H1 (cell line): ENCODE results near the gene ESYT1. TPM values are rescaled to one million over a fixed set of nuclear protein-coding genes. Genes with fewer than 3 reads are reported as not detected.

Source experiments
- BRCA1 ChIP-seq: IDR thresholded peaks from 2 replicates; pipeline ENCODE4 v1.6.1; 2012; ENCODE audit warnings: low read depth, low read length, improper control_type of control experiment
- CBX5 ChIP-seq: fragments of 300-800, 300-1000 bp; sonication (generic); IDR thresholded peaks from 2 replicates; pipeline ENCODE4 v1.7.1; 2016; ENCODE audit warnings: antibody characterized with exemption, low read length, low read depth
- CHD2 ChIP-seq: IDR thresholded peaks from 2 replicates; pipeline ENCODE4 v1.6.1; 2012; ENCODE audit warnings: low read length, improper control_type of control experiment
- CTBP2 ChIP-seq: IDR thresholded peaks from 2 replicates; pipeline ENCODE4 v1.7.0; 2011; ENCODE audit warnings: borderline replicate concordance, mild to moderate bottlenecking, moderate library complexity, mixed read lengths, low read length; ENCODE audit not compliant: insufficient read depth, insufficient read length
- EZH2 ChIP-seq: fragments of 200-600 bp; sonication (generic); IDR thresholded peaks from 2 replicates; pipeline ENCODE4 v1.7.1; 2012; ENCODE audit warnings: low read depth, mild to moderate bottlenecking, moderate library complexity, low read length, inconsistent platforms; ENCODE audit not compliant: severe bottlenecking
- FOSL1 ChIP-seq: IDR thresholded peaks from 2 replicates; pipeline ENCODE4 v1.6.1; 2011; ENCODE audit warnings: mild to moderate bottlenecking, low read depth, low read length, moderate library complexity; ENCODE audit not compliant: insufficient read depth
- HDAC2 ChIP-seq, 2 experiments: fragments of 300-600 bp in 1 of 2; sonication (generic) in 1 of 2; IDR thresholded peaks; 2 replicates each; pipeline ENCODE4 v1.6.1; 2011 to 2012; ENCODE audit warnings: low read depth in 2 of 2, low read length in 2 of 2, mild to moderate bottlenecking in 2 of 2, moderate library complexity in 2 of 2, borderline replicate concordance in 1 of 2, inconsistent platforms in 1 of 2
- JUN ChIP-seq: IDR thresholded peaks from 2 replicates; pipeline ENCODE4 v1.6.1; 2011; ENCODE audit warnings: low read depth, mild to moderate bottlenecking, improper control_type of control experiment, low read length
- JUND ChIP-seq: IDR thresholded peaks from 2 replicates; pipeline ENCODE4 v1.6.1; 2011; ENCODE audit warnings: mild to moderate bottlenecking, improper control_type of control experiment, low read length
- KDM4A ChIP-seq: IDR thresholded peaks from one replicate; pipeline ENCODE4 v1.7.1; 2012; ENCODE audit warnings: low read depth, mild to moderate bottlenecking, moderate library complexity, low read length, inconsistent platforms; ENCODE audit not compliant: severe bottlenecking
- MAX ChIP-seq: IDR thresholded peaks from 2 replicates; pipeline ENCODE4 v1.6.1; 2012; ENCODE audit warnings: inconsistent platforms
- PHF8 ChIP-seq: fragments of 200-600 bp; sonication (generic); conservative IDR thresholded peaks from 2 replicates; pipeline ENCODE4 v1.7.1; 2012; ENCODE audit warnings: low read depth, mild to moderate bottlenecking, inconsistent platforms, low read length, moderate library complexity
- POLR2A ChIP-seq, 2 experiments: IDR thresholded peaks; 1 replicate in 1 of 2; 2 replicates in 1 of 2; pipeline ENCODE4 v1.6.1; 2011; ENCODE audit warnings: low read depth in 2 of 2, low read length in 2 of 2, mild to moderate bottlenecking in 2 of 2; ENCODE audit errors: control extremely low read depth in 1 of 2
- POU5F1 ChIP-seq: IDR thresholded peaks from 2 replicates; pipeline ENCODE4 v1.6.1; 2011; ENCODE audit warnings: low read depth, mild to moderate bottlenecking, low read length, moderate library complexity
- RBBP5 ChIP-seq: IDR thresholded peaks from 2 replicates; pipeline ENCODE4 v1.7.1; 2012; ENCODE audit warnings: low read depth, mild to moderate bottlenecking, inconsistent platforms, low read length, moderate library complexity, borderline replicate concordance
- RXRA ChIP-seq: IDR thresholded peaks from 2 replicates; pipeline ENCODE4 v1.6.1; 2011; ENCODE audit warnings: low read depth, mild to moderate bottlenecking, low read length, moderate library complexity; ENCODE audit not compliant: insufficient read depth
- SAP30 ChIP-seq: fragments of 300-600 bp; sonication (generic); IDR thresholded peaks from 2 replicates; pipeline ENCODE4 v1.7.1; 2012; ENCODE audit warnings: low read length, moderate library complexity, mild to moderate bottlenecking, inconsistent platforms; ENCODE audit not compliant: insufficient read depth, insufficient replicate concordance
- SIN3A ChIP-seq, 2 experiments: IDR thresholded peaks in 1 of 2; conservative IDR thresholded peaks in 1 of 2; 2 replicates each; pipeline ENCODE4 v1.6.1; 2011 to 2012; ENCODE audit warnings: low read length in 2 of 2, improper control_type of control experiment in 1 of 2, low read depth in 1 of 2, mild to moderate bottlenecking in 1 of 2
- SP4 ChIP-seq: IDR thresholded peaks from 2 replicates; pipeline ENCODE4 v1.6.1; 2012; ENCODE audit warnings: low read length, inconsistent platforms
- TBP ChIP-seq: IDR thresholded peaks from 2 replicates; pipeline ENCODE4 v1.6.1; 2011; ENCODE audit warnings: low read depth, low read length, improper control_type of control experiment
- USF2 ChIP-seq: IDR thresholded peaks from 2 replicates; pipeline ENCODE4 v1.6.1; 2011; ENCODE audit warnings: low read length, improper control_type of control experiment
- polyA plus RNA-seq, 7 experiments: library from polyadenylated mRNA; depleted of rRNA in 3 of 7; stranded (reverse) in 5 of 7; unstranded in 2 of 7; fragments of >200 nt in 5 of 7; fragments of 200-250 nt in 2 of 7; gene quantifications; 1 replicate in 5 of 7; 2 replicates in 1 of 7; 4 replicates in 1 of 7; pipeline versions ENCODE4 v1.2.1 to v1.2.3, GENCODE V29; 2011 to 2013; ENCODE audit warnings: missing spikeins in 2 of 7, mixed read lengths in 2 of 7
- total RNA-seq: library from RNA; stranded (reverse); fragmentation: NEBNext Ultra II Directional; extraction: Animal tissue kit (Norgen Biotek cat#: 25700); gene quantifications from 2 replicates; pipeline ENCODE4 v1.2.1, GENCODE V29; 2021

The ESYT1 gene
- total and polyA plus RNA-seq, 2 of the 8 experiments (the other 6 are each of a cell fraction or from before 2014, with no cell fraction given) = 86.9 to 165 TPM

GRCh38 chr12:56117778-56118687, 10.0 kb upstream of the ESYT1 start, which contains the start of gene ZC3H10 (continued):
- peak; percentile 38 for TF ChIP-seq USF2
- TF ChIP-seq SP4 = peak; percentile 86; the same call in 1 of the 2 replicates
- no peak for TF ChIP-seq CBX5
- no peak for TF ChIP-seq JUND
- peak; percentile 98 to 100 for TF ChIP-seq POLR2A (IDR thresholded peaks at IDR 0.05; ENCODE audit: control extremely low read depth in 1 of 2, low read depth in 2 of 2, low read length in 2 of 2)
- peak; percentile 88 for TF ChIP-seq TBP
- no peak; the same call in 1 of the 2 replicates for TF ChIP-seq FOSL1
- TF ChIP-seq CHD2 = peak; percentile 65; the same call in 1 of the 2 replicates
- TF ChIP-seq SIN3A (conservative IDR thresholded peaks at IDR 0.05 in 1 of 2, IDR thresholded peaks at IDR 0.05 in 1 of 2; ENCODE audit: low read depth in 1 of 2, low read length in 2 of 2) = peak; percentile 94 to 97
- TF ChIP-seq RBBP5 = no peak
- TF ChIP-seq PHF8 = peak; percentile 75
- peak; percentile 86 for TF ChIP-seq MAX
- no peak for TF ChIP-seq POU5F1
- peak; percentile 41; the same call in 1 of the 2 replicates for TF ChIP-seq BRCA1
- TF ChIP-seq JUN = no peak
- no peak for TF ChIP-seq CTBP2
- no peak for TF ChIP-seq SAP30
- no peak for TF ChIP-seq RXRA
- no peak for TF ChIP-seq EZH2
- TF ChIP-seq HDAC2 (IDR thresholded peaks at IDR 0.05; ENCODE audit: borderline replicate concordance in 1 of 2, low read depth in 2 of 2, low read length in 2 of 2) = no peak; a peak in 1 of 4 replicates
- peak; percentile 57 for TF ChIP-seq KDM4A
